ENCODE data around the gene PHETA1. TPM values are rescaled to one million over a fixed set of nuclear protein-coding genes. Genes with fewer than 3 reads are reported as not detected.

PHETA1 gene
- total and polyA plus RNA-seq, 2 of the 13 experiments (the other 11 are each of a cell fraction or from before 2014, with no cell fraction given): 11.3 to 20.8 TPM

DNA sequence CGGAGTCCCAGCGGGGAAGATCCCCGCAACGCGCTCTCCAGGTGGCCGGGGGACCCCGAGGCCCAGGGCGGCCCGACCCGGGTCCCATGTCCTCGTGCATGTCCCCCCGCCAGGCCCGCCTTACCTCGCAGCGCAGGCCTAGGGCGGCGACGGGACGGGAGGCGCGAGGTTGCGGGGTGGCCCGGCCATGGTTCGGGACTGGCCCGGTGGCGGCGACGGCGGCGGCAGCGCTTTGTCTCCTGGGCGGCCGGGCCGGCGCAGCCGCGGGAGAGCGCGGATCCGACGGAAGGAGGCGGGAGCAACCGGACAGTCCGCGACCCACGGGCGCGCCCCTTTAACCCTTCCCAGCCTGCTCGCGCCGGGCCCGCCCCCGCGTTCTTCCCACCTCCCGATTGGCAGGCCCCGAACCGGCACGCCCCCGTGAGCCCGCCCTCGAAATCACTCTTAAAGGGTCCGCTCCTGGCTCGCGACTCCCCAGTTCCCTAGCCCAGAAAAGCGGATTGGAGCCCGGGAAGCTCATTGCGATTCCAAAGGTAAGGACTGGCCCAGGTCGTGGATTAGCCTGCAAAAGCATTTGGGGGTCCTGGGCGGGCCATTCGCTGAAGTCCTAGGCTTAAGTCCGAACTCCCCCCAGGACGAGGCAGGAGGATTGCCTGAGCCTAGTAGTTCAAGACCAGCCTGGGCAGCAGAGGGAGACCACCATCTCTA is at the start of gene PHETA1 (continued):
- no peak for TF ChIP-seq MED8 (CRISPR knock-in tag; IDR thresholded peaks at IDR 0.05; ENCODE audit: insufficient replicate concordance)
- TF ChIP-seq, protein P1, sequence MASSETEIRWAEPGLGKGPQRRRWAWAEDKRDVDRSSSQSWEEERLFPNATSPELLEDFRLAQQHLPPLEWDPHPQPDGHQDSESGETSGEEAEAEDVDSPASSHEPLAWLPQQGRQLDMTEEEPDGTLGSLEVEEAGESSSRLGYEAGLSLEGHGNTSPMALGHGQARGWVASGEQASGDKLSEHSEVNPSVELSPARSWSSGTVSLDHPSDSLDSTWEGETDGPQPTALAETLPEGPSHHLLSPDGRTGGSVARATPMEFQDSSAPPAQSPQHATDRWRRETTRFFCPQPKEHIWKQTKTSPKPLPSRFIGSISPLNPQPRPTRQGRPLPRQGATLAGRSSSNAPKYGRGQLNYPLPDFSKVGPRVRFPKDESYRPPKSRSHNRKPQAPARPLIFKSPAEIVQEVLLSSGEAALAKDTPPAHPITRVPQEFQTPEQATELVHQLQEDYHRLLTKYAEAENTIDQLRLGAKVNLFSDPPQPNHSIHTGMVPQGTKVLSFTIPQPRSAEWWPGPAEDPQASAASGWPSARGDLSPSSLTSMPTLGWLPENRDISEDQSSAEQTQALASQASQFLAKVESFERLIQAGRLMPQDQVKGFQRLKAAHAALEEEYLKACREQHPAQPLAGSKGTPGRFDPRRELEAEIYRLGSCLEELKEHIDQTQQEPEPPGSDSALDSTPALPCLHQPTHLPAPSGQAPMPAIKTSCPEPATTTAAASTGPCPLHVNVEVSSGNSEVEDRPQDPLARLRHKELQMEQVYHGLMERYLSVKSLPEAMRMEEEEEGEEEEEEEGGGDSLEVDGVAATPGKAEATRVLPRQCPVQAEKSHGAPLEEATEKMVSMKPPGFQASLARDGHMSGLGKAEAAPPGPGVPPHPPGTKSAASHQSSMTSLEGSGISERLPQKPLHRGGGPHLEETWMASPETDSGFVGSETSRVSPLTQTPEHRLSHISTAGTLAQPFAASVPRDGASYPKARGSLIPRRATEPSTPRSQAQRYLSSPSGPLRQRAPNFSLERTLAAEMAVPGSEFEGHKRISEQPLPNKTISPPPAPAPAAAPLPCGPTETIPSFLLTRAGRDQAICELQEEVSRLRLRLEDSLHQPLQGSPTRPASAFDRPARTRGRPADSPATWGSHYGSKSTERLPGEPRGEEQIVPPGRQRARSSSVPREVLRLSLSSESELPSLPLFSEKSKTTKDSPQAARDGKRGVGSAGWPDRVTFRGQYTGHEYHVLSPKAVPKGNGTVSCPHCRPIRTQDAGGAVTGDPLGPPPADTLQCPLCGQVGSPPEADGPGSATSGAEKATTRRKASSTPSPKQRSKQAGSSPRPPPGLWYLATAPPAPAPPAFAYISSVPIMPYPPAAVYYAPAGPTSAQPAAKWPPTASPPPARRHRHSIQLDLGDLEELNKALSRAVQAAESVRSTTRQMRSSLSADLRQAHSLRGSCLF (CRISPR knock-in tag; IDR thresholded peaks at IDR 0.05; ENCODE audit: borderline replicate concordance): no peak
- TF ChIP-seq RAD51 (IDR thresholded peaks at IDR 0.05; ENCODE audit: borderline replicate concordance): no peak
- TF ChIP-seq SPEN (CRISPR knock-in tag; IDR thresholded peaks at IDR 0.05; ENCODE audit: low read depth): peak; percentile 67
- no peak for TF ChIP-seq ETV6 (CRISPR knock-in tag; conservative IDR thresholded peaks at IDR 0.05)
- TF ChIP-seq NR2C2 (CRISPR knock-in tag; IDR thresholded peaks at IDR 0.05; ENCODE audit: borderline replicate concordance): 0 out of 2 replicates have a peak, but pooled peaks have one; percentile 17
- no peak for TF ChIP-seq ZNF207 (IDR thresholded peaks at IDR 0.05; ENCODE audit: borderline replicate concordance)
- TF ChIP-seq EP300 (IDR thresholded peaks at IDR 0.05; ENCODE audit: low read depth in 2 of 2, low read length in 2 of 2): peak in 1 of 2 experiments; percentile 4; a peak in 1 of 4 replicates
- no peak for TF ChIP-seq EP300 (CRISPR knock-in tag; IDR thresholded peaks at IDR 0.05; ENCODE audit: borderline replicate concordance)
- TF ChIP-seq, protein P2, sequence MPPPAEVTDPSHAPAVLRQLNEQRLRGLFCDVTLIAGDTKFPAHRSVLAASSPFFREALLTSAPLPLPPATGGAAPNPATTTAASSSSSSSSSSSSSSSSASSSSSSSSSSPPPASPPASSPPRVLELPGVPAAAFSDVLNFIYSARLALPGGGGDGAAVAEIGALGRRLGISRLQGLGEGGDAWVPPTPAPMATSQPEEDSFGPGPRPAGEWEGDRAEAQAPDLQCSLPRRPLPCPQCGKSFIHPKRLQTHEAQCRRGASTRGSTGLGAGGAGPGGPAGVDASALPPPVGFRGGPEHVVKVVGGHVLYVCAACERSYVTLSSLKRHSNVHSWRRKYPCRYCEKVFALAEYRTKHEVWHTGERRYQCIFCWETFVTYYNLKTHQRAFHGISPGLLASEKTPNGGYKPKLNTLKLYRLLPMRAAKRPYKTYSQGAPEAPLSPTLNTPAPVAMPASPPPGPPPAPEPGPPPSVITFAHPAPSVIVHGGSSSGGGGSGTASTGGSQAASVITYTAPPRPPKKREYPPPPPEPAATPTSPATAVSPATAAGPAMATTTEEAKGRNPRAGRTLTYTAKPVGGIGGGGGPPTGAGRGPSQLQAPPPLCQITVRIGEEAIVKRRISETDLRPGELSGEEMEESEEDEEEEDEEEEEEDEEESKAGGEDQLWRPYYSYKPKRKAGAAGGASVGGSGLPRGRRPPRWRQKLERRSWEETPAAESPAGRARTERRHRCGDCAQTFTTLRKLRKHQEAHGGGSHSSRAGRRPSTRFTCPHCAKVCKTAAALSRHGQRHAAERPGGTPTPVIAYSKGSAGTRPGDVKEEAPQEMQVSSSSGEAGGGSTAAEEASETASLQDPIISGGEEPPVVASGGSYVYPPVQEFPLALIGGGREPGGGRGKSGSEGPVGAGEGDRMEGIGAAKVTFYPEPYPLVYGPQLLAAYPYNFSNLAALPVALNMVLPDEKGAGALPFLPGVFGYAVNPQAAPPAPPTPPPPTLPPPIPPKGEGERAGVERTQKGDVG (CRISPR knock-in tag; IDR thresholded peaks at IDR 0.05; ENCODE audit: borderline replicate concordance): no peak
- TF ChIP-seq NPAS2 (CRISPR knock-in tag; IDR thresholded peaks at IDR 0.05; ENCODE audit: borderline replicate concordance): no peak
- TF ChIP-seq, protein P3, sequence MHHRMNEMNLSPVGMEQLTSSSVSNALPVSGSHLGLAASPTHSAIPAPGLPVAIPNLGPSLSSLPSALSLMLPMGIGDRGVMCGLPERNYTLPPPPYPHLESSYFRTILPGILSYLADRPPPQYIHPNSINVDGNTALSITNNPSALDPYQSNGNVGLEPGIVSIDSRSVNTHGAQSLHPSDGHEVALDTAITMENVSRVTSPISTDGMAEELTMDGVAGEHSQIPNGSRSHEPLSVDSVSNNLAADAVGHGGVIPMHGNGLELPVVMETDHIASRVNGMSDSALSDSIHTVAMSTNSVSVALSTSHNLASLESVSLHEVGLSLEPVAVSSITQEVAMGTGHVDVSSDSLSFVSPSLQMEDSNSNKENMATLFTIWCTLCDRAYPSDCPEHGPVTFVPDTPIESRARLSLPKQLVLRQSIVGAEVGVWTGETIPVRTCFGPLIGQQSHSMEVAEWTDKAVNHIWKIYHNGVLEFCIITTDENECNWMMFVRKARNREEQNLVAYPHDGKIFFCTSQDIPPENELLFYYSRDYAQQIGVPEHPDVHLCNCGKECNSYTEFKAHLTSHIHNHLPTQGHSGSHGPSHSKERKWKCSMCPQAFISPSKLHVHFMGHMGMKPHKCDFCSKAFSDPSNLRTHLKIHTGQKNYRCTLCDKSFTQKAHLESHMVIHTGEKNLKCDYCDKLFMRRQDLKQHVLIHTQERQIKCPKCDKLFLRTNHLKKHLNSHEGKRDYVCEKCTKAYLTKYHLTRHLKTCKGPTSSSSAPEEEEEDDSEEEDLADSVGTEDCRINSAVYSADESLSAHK (CRISPR knock-in tag; IDR thresholded peaks at IDR 0.05; ENCODE audit: borderline replicate concordance): 0 out of 2 replicates have a peak, but pooled peaks have one; percentile 9
- TF ChIP-seq ZSCAN20 (CRISPR knock-in tag; IDR thresholded peaks at IDR 0.05; ENCODE audit: borderline replicate concordance): no peak
- TF ChIP-seq ZNF431 (CRISPR knock-in tag; IDR thresholded peaks at IDR 0.05; ENCODE audit: borderline replicate concordance, low read depth): no peak
- TF ChIP-seq ARNT (IDR thresholded peaks at IDR 0.05): no peak
- no peak for TF ChIP-seq DNMT3B (CRISPR knock-in tag; conservative IDR thresholded peaks at IDR 0.05)
- no peak for TF ChIP-seq ZC3H4 (CRISPR knock-in tag; IDR thresholded peaks at IDR 0.05; ENCODE audit: borderline replicate concordance)
- peak; percentile 78; the same call in 1 of the 2 replicates for TF ChIP-seq CHCHD3 (CRISPR knock-in tag; IDR thresholded peaks at IDR 0.05)
- TF ChIP-seq KDM3A (CRISPR knock-in tag; IDR thresholded peaks at IDR 0.05; ENCODE audit: low read depth): no peak
